ENCODE measurements around the gene SLC24A3. TPM values are rescaled to one million over a fixed set of nuclear protein-coding genes. Genes with fewer than 3 reads are reported as not detected.

SLC24A3 gene
- total and polyA plus RNA-seq, 4 donors = 1.9 to 8.4 (median 5.8) TPM

GRCh38 chr20:19701429-19701828 is 489.0 kb downstream of the SLC24A3 start:
- no peak overlapping the region for H3K27ac ChIP-seq (ENCODE audit: low read depth in 1 of 2, low read length in 1 of 2)
- DNase-seq = no peak
- H3K36me3 ChIP-seq (ENCODE audit: control insufficient read depth in 4 of 4, insufficient read depth in 4 of 4, low read length in 4 of 4) = peaks cover 0 to 6% (median 0%) of the 10 kb centered on the region in 4 donors
- peaks cover 0 to 7% (median 0%) of the 10 kb centered on the region in 5 donors for H3K4me1 ChIP-seq (ENCODE audit: control insufficient read depth in 5 of 5, insufficient read depth in 5 of 5, low read length in 5 of 5)
- no peak for TF ChIP-seq CTCF (IDR thresholded peaks at IDR 0.05; ENCODE audit: control extremely low read depth, extremely low read depth)
- 60 to 74% methylated on average over 3 of the region's 3 CpGs for WGBS, 2 donors
- no peak for ATAC-seq (ENCODE audit: insufficient read depth, low FRiP score)
- no peak overlapping the region for H3K4me3 ChIP-seq
- no peaks in the 10 kb centered on the region for H3K27me3 ChIP-seq (ENCODE audit: control insufficient read depth in 3 of 3, insufficient read depth in 3 of 3, low read length in 2 of 3)
- H3K9me3 ChIP-seq (ENCODE audit: control insufficient read depth in 4 of 4, insufficient read depth in 3 of 4, low read length in 3 of 4) = peaks cover 0 to 4% (median 1%) of the 10 kb centered on the region in 4 donors
- H3K9ac ChIP-seq (ENCODE audit: insufficient read depth in 1 of 2, low read length in 2 of 2) = no peak overlapping the region

GRCh38 chr20:19706463-19706862 is 494.0 kb downstream of the SLC24A3 start:
- no peak for ATAC-seq (ENCODE audit: insufficient read depth, low FRiP score)

GRCh38 chr20:19709635-19710335 is 497.3 kb downstream of the SLC24A3 start:
- Histone ChIP-seq H3K9ac (ENCODE audit: insufficient read depth in 1 of 2, low read length in 2 of 2) (no peak overlapping the region), H3K4me3 (no peak overlapping the region), H3K27ac (ENCODE audit: low read depth in 1 of 2, low read length in 1 of 2) (no peak overlapping the region), H3K27me3 (ENCODE audit: control insufficient read depth in 3 of 3, insufficient read depth in 3 of 3, low read length in 2 of 3) (no peaks in the 10 kb centered on the region), H3K9me3 (ENCODE audit: control insufficient read depth in 4 of 4, insufficient read depth in 3 of 4, low read length in 3 of 4) (no peaks in the 10 kb centered on the region), H3K36me3 (ENCODE audit: control insufficient read depth in 4 of 4, insufficient read depth in 4 of 4, low read length in 4 of 4) (no peaks in the 10 kb centered on the region), H3K4me1 (ENCODE audit: control insufficient read depth in 5 of 5, insufficient read depth in 5 of 5, low read length in 5 of 5) (peaks cover 0 to 55% (median 25%) of the 10 kb centered on the region in 5 donors)
- ATAC-seq (ENCODE audit: insufficient read depth, low FRiP score) (no peak), DNase-seq (peak in 1 of 3 donors; percentile 16)
- 93 to 96% methylated on average over 1 of the region's 1 CpG for WGBS, 2 donors
- TF ChIP-seq CTCF (IDR thresholded peaks at IDR 0.05; ENCODE audit: control extremely low read depth, extremely low read depth) = no peak

More at GRCh38 chr20:19706463-19706862, 494.0 kb downstream of the SLC24A3 start:
- DNase-seq = peak in 1 of 3 donors; percentile 6
- Histone ChIP-seq H3K4me1 (ENCODE audit: control insufficient read depth in 5 of 5, insufficient read depth in 5 of 5, low read length in 5 of 5) (peaks cover 0 to 28% (median 9%) of the 10 kb centered on the region in 5 donors), H3K27me3 (ENCODE audit: control insufficient read depth in 3 of 3, insufficient read depth in 3 of 3, low read length in 2 of 3) (no peaks in the 10 kb centered on the region), H3K27ac (ENCODE audit: low read depth in 1 of 2, low read length in 1 of 2) (no peak overlapping the region), H3K9me3 (ENCODE audit: control insufficient read depth in 4 of 4, insufficient read depth in 3 of 4, low read length in 3 of 4) (peaks cover 0 to 4% (median 0%) of the 10 kb centered on the region in 4 donors), H3K36me3 (ENCODE audit: control insufficient read depth in 4 of 4, insufficient read depth in 4 of 4, low read length in 4 of 4) (peaks cover 0 to 2% (median 0%) of the 10 kb centered on the region in 4 donors), H3K9ac (ENCODE audit: insufficient read depth in 1 of 2, low read length in 2 of 2) (no peak overlapping the region), H3K4me3 (no peak overlapping the region)
- WGBS, 2 donors = 68 to 77% methylated on average over 4 of the region's 4 CpGs
- no peak for TF ChIP-seq CTCF (IDR thresholded peaks at IDR 0.05; ENCODE audit: control extremely low read depth, extremely low read depth)

Measured in lung (tissue), 12 donors.